HG02938 (cell line): ENCODE data around the gene NMNAT1.
"Not testable (repeated sequence)": the region's sequence is repeated elsewhere in the genome, so short reads cannot be mapped to it uniquely, and the experiment has no call there.

ENCODE experiments used
- ATAC-seq: cut with Tn5 transposase; IDR thresholded peaks from one replicate; pipeline ENCODE4 v1.9.1; 2021; ENCODE audit warnings: mild to moderate bottlenecking, moderate library complexity; ENCODE audit not compliant: unreplicated experiment

Gene NMNAT1

GRCh38 chr1:9942939-9943788, at the start of gene NMNAT1, which contains the start of gene LZIC:
Gene NMNAT1, plus strand, starts transcription at chr1:9943475. Its CDS starts 28,599 bp downstream, at chr1:9972074.
Gene LZIC, minus strand, starts transcription at chr1:9943391. Its CDS starts 6,772 bp downstream, at chr1:9936619.
- ATAC-seq = peak; percentile 92

GRCh38 chr1:9894115-9894514, 49.2 kb upstream of the NMNAT1 start:
- ATAC-seq = no peak

GRCh38 chr1:9900142-9901043, 42.9 kb upstream of the NMNAT1 start:
- no peak for ATAC-seq

DNA sequence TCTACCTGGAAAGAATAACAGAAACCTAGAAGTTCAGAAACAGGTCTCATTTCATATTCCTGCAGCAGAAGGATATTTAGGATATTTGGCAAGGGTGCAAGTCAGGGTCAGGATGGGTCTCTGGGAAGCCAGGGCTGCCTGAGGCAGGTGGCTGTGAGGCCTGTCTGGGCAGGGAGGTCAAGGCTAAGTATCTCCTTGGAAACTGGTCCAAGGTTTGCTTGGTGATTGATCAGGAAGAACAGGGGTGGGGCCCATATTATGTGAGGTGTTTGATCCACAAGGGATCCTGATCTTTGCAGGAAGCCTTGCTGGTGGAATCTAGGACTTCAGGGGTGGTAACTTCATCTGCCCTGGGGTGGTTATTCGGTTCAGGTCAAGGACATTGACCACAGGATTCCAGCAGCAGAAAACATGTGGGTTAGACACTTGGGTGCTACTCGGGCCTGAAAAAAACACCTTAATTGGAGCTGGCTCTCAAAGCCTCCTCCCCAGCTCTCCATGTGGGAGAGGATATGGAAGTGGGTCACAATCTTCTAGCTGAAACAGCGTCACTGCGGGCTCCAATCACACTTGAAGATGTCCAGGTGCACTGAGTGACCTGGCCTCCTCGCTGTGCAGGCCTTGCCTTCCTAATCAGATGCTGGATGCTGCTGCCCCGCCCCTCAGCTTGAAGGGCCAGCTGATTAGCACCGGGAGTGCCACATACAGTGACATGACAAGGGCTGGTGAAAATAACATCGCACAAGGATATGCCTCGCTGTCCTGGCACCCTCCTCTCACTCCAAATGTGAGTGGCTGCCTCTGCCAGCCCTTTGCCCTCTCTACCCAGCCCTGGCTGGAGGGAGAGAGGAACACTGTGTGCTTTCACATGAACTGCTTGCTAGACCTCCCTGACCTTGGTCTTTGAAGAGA, 41.9 kb upstream of the NMNAT1 start:
- no peak for ATAC-seq

DNA sequence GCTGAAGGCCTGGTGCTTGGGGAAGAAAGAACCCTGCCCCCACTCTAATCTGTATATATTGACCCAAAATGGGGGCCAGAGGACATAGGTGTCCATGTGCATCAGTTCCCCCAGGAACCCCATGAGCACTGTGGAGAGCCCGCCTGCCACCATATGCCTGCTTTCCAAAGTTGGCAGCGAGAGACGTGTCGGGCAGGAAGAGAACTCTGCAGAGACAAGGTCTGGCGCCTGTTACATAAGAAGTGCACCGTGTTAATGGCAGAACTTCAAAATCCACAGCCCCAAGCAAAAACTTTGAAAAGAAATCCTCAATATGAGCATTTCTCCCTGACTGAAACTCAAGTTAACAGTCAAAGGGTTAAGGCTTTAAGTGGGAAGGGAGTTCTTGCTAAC, 41.2 kb upstream of the NMNAT1 start:
- ATAC-seq = no peak

DNA sequence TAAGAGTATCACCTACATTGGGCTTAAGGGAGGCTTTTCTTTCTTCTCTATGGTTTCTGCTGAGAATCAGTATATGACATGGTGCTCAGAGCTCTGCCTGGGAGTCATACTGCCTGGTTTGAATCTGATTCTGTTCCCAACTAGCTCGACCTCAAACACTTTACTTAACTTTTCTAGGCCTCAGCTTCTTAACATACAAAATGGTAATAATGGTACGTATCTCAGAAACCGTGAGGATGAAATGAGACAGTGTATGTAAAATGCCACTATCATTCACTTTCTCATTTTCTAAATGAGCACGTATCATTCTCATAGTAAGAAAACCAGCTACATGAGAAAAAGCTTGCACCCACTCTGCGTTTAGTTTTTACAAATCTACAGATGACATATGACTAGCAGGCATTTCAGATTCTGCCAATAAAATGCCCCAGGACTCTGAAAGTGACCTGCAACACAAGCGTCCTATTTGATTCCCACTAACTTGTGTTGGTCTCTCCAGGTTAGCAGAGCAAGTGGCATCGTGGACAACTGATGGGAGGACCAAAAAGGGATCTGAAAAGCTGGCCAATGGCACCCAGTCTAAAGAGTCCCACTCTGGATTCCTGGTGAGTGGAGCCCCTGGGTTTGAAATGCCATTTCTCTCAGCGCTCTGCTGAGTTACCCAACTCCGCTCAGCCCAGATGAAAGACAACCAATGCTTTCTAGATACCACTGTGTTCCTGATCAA, 39.3 kb upstream of the NMNAT1 start:
- ATAC-seq = no peak

GRCh38 chr1:9904596-9904995, 38.7 kb upstream of the NMNAT1 start:
- no peak for ATAC-seq

GRCh38 chr1:9905010-9905409, 38.3 kb upstream of the NMNAT1 start:
- ATAC-seq = no peak

- no peak for ATAC-seq
Measured at GRCh38 chr1:9906466-9906865, 36.8 kb upstream of the NMNAT1 start.

DNA sequence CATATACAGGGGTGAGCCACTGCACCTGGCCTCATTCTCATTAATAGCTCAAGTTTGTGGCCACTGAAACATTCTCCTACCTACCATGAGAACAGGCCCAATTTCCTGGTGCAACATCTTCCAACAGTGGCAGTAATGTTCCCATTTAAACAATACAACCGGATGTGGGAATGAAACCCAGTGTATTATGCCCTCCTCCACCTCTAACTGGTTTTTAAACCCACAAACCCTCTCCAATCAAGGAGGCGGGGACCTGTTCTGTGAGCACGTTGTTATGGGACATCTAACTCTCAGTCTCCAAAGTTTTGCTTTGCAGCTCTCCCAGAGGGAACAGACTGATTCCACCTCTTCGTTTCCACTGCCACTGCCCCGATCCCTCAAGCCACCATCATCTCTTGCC, 35.8 kb upstream of the NMNAT1 start:
- no peak for ATAC-seq

DNA sequence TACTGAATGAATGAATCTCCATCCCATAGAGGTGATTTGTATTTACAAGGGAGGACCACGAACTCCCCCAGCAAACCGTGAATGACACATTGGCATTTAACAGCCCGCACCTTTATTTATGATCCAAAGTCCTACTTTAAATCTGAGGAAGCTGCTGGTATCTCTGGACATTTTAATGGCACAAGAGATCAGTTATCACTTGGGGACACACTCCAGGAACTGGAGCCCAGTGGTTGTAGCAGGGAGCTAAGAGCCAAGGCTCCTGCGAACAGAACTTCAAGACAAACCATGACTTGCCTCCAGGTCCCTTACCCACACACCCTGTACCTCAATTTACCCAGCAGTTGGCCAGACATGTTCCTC, 34.4 kb upstream of the NMNAT1 start:
- ATAC-seq = no peak

GRCh38 chr1:9909234-9910046, 33.8 kb upstream of the NMNAT1 start:
- ATAC-seq = no peak

- peak; percentile 67 for ATAC-seq
Measured at GRCh38 chr1:9910076-9910422, 33.2 kb upstream of the NMNAT1 start, which contains the start of gene CTNNBIP1. Gene CTNNBIP1, minus strand, starts transcription at chr1:9910269. Its CDS starts 38,205 bp downstream, at chr1:9872064.

DNA sequence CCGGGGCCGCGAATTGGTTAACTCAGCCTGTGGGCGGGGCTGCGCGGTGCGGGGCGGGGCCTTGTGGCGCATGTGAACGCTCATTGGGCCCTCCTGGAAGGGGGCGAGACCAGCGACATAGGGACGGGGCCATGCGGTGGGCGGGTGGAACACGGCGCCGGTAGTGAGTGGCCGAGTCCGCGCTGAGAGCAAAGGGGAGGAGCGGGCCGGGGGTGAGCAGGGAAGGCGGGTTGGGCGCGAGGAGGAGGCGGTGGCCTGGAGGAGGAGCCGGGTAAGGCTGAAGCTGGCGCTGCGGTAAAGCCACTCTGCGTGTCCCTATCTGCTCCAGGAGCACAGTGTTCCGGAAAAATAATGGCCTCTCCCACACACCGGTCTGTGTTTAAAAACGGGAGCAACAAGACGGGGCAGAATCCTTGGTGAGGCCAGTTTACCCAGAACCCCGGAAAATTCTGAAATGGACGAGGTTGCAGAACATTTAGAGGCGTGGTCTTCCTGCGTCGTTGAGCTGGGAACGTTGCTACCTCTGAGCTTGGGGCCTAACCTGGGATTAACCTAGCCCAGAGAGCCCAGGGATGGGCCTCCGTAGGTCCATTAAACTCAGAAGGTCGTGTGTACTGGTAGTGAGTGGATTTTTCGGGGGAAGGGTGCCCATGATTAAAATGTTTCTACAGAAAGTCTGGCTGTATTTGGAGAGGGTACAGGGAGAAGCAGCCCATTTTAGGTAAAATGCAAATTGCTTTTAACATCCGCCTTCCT, 32.7 kb upstream of the NMNAT1 start:
- ATAC-seq = peak; percentile 92

GRCh38 chr1:9912264-9912936, 30.9 kb upstream of the NMNAT1 start:
- ATAC-seq = no peak

DNA sequence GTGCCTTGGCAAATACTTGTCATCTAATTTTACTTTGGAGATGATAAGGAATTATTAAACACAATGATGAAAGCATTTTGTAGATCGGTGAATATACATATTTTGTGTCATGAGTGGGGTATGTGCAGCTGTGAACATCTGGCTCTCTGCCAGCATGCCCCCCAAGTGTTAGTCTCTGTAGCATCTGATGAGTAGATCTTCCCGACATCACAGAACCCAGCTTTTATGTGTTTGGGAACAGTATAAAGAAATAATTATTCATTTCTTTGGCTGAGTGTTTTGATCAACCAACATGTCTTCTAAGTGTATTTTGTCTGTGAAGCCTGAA, 28.7 kb upstream of the NMNAT1 start:
- no peak for ATAC-seq

- ATAC-seq = no peak
Measured at GRCh38 chr1:9916452-9916851, 26.8 kb upstream of the NMNAT1 start.

DNA sequence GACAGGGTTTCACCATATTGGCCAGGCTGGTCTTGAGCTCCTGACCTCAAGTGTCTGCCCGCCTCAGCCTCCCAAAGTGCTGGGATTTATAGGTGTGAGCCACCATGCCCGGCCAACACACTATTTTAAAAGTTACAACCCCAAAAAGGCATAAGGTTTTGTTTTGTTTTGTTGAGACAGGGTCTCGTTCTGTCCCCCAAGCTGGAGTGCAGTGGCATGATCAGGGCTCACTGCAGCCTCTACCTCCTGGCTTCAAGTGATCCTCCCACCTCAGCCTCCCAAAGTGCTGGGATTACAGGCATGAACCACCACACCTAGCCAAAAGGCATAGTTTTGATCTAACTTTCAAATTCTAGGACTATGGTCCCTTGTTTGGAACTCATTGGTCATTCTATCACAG, 25.8 kb upstream of the NMNAT1 start:
- ATAC-seq = not testable (repeated sequence)
